Neural cell (in vitro differentiated cells): Measurements from ENCODE around the gene TAP1.
A peak's percentile ranks its signal among the peaks of the same experiment; 100 is the strongest.

Source experiments
- CTCF ChIP-seq: fragments of 450-650 bp; IDR thresholded peaks from 2 replicates; pipeline ENCODE4 v1.5.1; 2014; ENCODE audit warnings: antibody characterized with exemption, mild to moderate bottlenecking, moderate library complexity; ENCODE audit not compliant: poor library complexity, severe bottlenecking
- EP300 ChIP-seq: fragments of 450-650 bp; conservative IDR thresholded peaks from 2 replicates; pipeline ENCODE4 v1.6.1; 2014; ENCODE audit warnings: antibody characterized with exemption, mild to moderate bottlenecking, moderate library complexity; ENCODE audit not compliant: poor library complexity, severe bottlenecking
- EZH2 ChIP-seq: fragments of 200-600, 300-800 bp; shearing (Covaris generic), sonication (generic); IDR thresholded peaks from 2 replicates; pipeline ENCODE4 v1.6.1; 2014; ENCODE audit warnings: antibody characterized with exemption, low read length, borderline replicate concordance, mild to moderate bottlenecking; ENCODE audit not compliant: insufficient read depth, poor library complexity, severe bottlenecking
- MXI1 ChIP-seq: fragments of 450-650 bp; conservative IDR thresholded peaks from 2 replicates; pipeline ENCODE4 v1.6.1; 2014; ENCODE audit warnings: antibody characterized with exemption, mild to moderate bottlenecking; ENCODE audit not compliant: poor library complexity, severe bottlenecking
- RAD21 ChIP-seq: fragments of 450-650 bp; conservative IDR thresholded peaks from 2 replicates; pipeline ENCODE4 v1.6.1; 2014; ENCODE audit warnings: antibody characterized with exemption, mild to moderate bottlenecking, moderate library complexity
- REST ChIP-seq: IDR thresholded peaks from 2 replicates; pipeline ENCODE4 v1.6.1; 2012; ENCODE audit warnings: borderline replicate concordance

- peak; percentile 63 for TF ChIP-seq CTCF
- TF ChIP-seq RAD21: no peak
- TF ChIP-seq EZH2: no peak
- TF ChIP-seq REST: no peak
- TF ChIP-seq MXI1: no peak
- no peak for TF ChIP-seq EP300
Observed at GRCh38 chr6:32843979-32844838, 9.3 kb downstream of the TAP1 start, which contains the start of gene PSMB8.
